ENCODE data around the gene CD6.

- TF ChIP-seq CTCF (IDR thresholded peaks at IDR 0.05) (no peak), EZH2phosphoT487 (IDR thresholded peaks at IDR 0.05) (no peak), EZH2 (IDR thresholded peaks at IDR 0.05) (no peak)
Observed at GRCh38 chr11:60996381-60997138, 25.1 kb downstream of the CD6 start.
